HepG2 (cell line): ENCODE data around the gene ARMC8. TPM values are rescaled to one million over a fixed set of nuclear protein-coding genes. Genes with fewer than 3 reads are reported as not detected.

Experiments
- ATAC-seq: fragments of 200-7000 bp; cut with Tn5 transposase; 3 replicates; pipeline ENCODE4 v1.9.1; 2020; ENCODE audit warnings: mild to moderate bottlenecking, moderate library complexity
- BruUV-seq: library from RNA; stranded (reverse); fragments of 400-500 nt; replicated peaks from 2 replicates; lab custom pipeline; 2021; lab: Mats Ljungman, UMichigan
- CTCF ChIA-PET: fragments of 300-600 bp; formaldehyde crosslinking; extraction: SDS; loops from one replicate; lab custom pipeline; 2021; ENCODE audit warnings: low total read pairs, inconsistent platforms, low intra/inter-chr PET ratio; lab: Yijun Ruan, JAX
- POLR2A ChIA-PET: fragments of 350-600 bp; sonication (Branson Sonifier 250); formaldehyde crosslinking; loops from one replicate; lab custom pipeline; 2020; ENCODE audit warnings: antibody characterized with exemption, inconsistent platforms; lab: Yijun Ruan, JAX
- DNase-seq: peaks from one replicate; pipeline ENCODE4 v3.0.0-alpha.2; 2015; ENCODE audit warnings: low spot score
- FAIRE-seq: peaks from 3 replicates; lab custom pipeline; 2011; peaks lifted over from hg19 to GRCh38; lab: Jason Lieb, UNC
- H2AFZ ChIP-seq: one replicate; pipeline ENCODE4 v1.6.1; 2011; ENCODE audit warnings: low read length, inconsistent platforms
- H3K27ac ChIP-seq: fragments of 300-600 bp; 3 replicates; pipeline ENCODE4 v1.8.0; 2011; ENCODE audit warnings: mixed run types, mild to moderate bottlenecking, mixed read lengths, low read length, inconsistent platforms; ENCODE audit not compliant: insufficient read depth; ENCODE audit errors: extremely low read length
- H3K27me3 ChIP-seq, 2 experiments: fragments of 200-600 bp in 1 of 2; 2 replicates in 1 of 2; 3 replicates in 1 of 2; pipeline versions ENCODE4 v1.6.0 to v1.8.0; 2011; ENCODE audit warnings: low read length in 2 of 2, mild to moderate bottlenecking in 2 of 2, moderate library complexity in 2 of 2, inconsistent platforms in 1 of 2; ENCODE audit not compliant: insufficient read depth in 2 of 2, control insufficient read depth in 1 of 2
- H3K36me3 ChIP-seq, 2 experiments: fragments of 200-600 bp in 1 of 2; replicated peaks in 1 of 2; 2 replicates in 1 of 2; 3 replicates in 1 of 2; pipeline versions ENCODE4 v1.5.1 to v1.8.0; 2011; ENCODE audit warnings: low read length in 2 of 2, inconsistent platforms in 1 of 2; ENCODE audit not compliant: insufficient read depth in 2 of 2, control insufficient read depth in 1 of 2
- H3K4me1 ChIP-seq: 2 replicates; pipeline ENCODE4 v1.5.1; 2012; ENCODE audit warnings: low read length, inconsistent platforms; ENCODE audit not compliant: insufficient read depth
- H3K4me2 ChIP-seq: 2 replicates; pipeline ENCODE4 v1.6.0; 2011; ENCODE audit warnings: low read depth, low read length, inconsistent platforms
- H3K4me3 ChIP-seq, 3 experiments: fragments of 200-600 bp in 1 of 3; sonication (generic), shearing (Covaris generic) in 1 of 3; replicated peaks in 1 of 3; 2 replicates each; pipeline ENCODE4 v1.5.1; 2011 to 2016; ENCODE audit warnings: low read length in 3 of 3, inconsistent platforms in 2 of 3, low read depth in 2 of 3, mild to moderate bottlenecking in 2 of 3, control low read depth in 1 of 3, mixed read lengths in 1 of 3; ENCODE audit not compliant: insufficient read depth in 1 of 3
- H3K79me2 ChIP-seq: one replicate; pipeline ENCODE4 v1.6.1; 2011; ENCODE audit warnings: low read length, inconsistent platforms; ENCODE audit not compliant: insufficient read depth
- H3K9ac ChIP-seq: 2 replicates; pipeline ENCODE4 v1.6.0; 2011; ENCODE audit warnings: mild to moderate bottlenecking, low read depth, low read length, inconsistent platforms; ENCODE audit not compliant: insufficient read depth
- H3K9me3 ChIP-seq: 2 replicates; pipeline ENCODE4 v1.5.1; 2012; ENCODE audit warnings: mild to moderate bottlenecking, low read length
- H4K20me1 ChIP-seq: 2 replicates; pipeline ENCODE4 v1.6.0; 2011; ENCODE audit warnings: inconsistent platforms, mild to moderate bottlenecking, low read length, moderate library complexity; ENCODE audit not compliant: insufficient read depth
- CBX2 ChIP-seq, 2 experiments: fragments of 200-600 bp in 1 of 2; sonication (generic); formaldehyde crosslinking in 1 of 2; IDR thresholded peaks; 2 replicates each; pipeline versions ENCODE4 v1.7.0 to v1.8.1; 2018 to 2022; ENCODE audit warnings: low read depth in 2 of 2, low read length in 1 of 2, mild to moderate bottlenecking in 1 of 2, missing genetic modification reagents in 1 of 2
- HNRNPH1 ChIP-seq: fragments of 200-400 bp; formaldehyde crosslinking; optimal IDR thresholded peaks from 2 replicates; pipeline ENCODE3; 2017; ENCODE audit warnings: mild to moderate bottlenecking, low read depth, low read length
- NR2F6 ChIP-seq, 2 experiments: IDR thresholded peaks; 2 replicates each; pipeline ENCODE4 v1.6.1; 2016; ENCODE audit warnings: antibody characterized with exemption in 1 of 2, mild to moderate bottlenecking in 1 of 2
- ZMYM2 ChIP-seq: sonication (generic); formaldehyde crosslinking; IDR thresholded peaks from 2 replicates; pipeline ENCODE4 v1.8.0; 2022; ENCODE audit warnings: mild to moderate bottlenecking, missing genetic modification reagents
- ZNF207 ChIP-seq: fragments of 450-650 bp; IDR thresholded peaks from 2 replicates; pipeline ENCODE4 v1.6.1; 2016; ENCODE audit warnings: antibody characterized with exemption, borderline replicate concordance
- ZNF235 ChIP-seq: sonication (generic); formaldehyde crosslinking; IDR thresholded peaks from 2 replicates; pipeline ENCODE4 v1.8.1; 2023; ENCODE audit warnings: mild to moderate bottlenecking, missing genetic modification reagents, borderline replicate concordance
- ZNF292 ChIP-seq: sonication (generic); formaldehyde crosslinking; IDR thresholded peaks from 2 replicates; pipeline ENCODE4 v1.8.1; 2022; ENCODE audit warnings: mild to moderate bottlenecking, low read depth, missing genetic modification reagents, borderline replicate concordance
- WGBS: methylation state at CpG from one replicate; pipeline ENCODE4 v1.1.6; 2017; ENCODE audit warnings: low lambda C conversion rate; 5-methylcytosine and 5-hydroxymethylcytosine counted together
- in situ Hi-C: cut with HindIII; loops from 2 replicates; pipeline ENCODE4 v1.10.0; 2017; ENCODE audit warnings: low pct_unique_long_range_greater_than_20kb; ENCODE audit not compliant: extremely low pct_ligation_motif_present
- intact Hi-C: fragments of 100-400 bp; cut with micrococcal nuclease; formaldehyde crosslinking; loops from one replicate; pipeline ENCODE4 v1.10.0; 2022; ENCODE audit not compliant: unreplicated experiment
- polyA plus RNA-seq, 8 experiments: library from polyadenylated mRNA; depleted of rRNA in 3 of 8; stranded (reverse) in 7 of 8; unstranded in 1 of 8; fragments of >200 nt; fragmentation: Illumina TruSeq in 4 of 8; extraction: Trizol in 4 of 8; gene quantifications; 2 replicates each; pipeline versions ENCODE4 v1.2.1 to v1.2.3, GENCODE V29; 2011 to 2016; ENCODE audit warnings: low read depth in 4 of 8, missing spikeins in 1 of 8, mixed read lengths in 1 of 8; ENCODE audit not compliant: insufficient read depth in 1 of 8
- total RNA-seq, 5 experiments: library from RNA; depleted of rRNA; stranded (reverse); fragments of >200 nt; fragmentation: Illumina TruSeq; extraction: Trizol; gene quantifications; 2 replicates each; pipeline ENCODE4 v1.2.3, GENCODE V29; 2016; ENCODE audit warnings: low read depth in 1 of 5
- TF ChIP-seq, protein P1 (sequence below): sonication (generic); formaldehyde crosslinking; IDR thresholded peaks from 2 replicates; pipeline ENCODE4 v1.4.0; 2020; ENCODE audit warnings: missing genetic modification reagents, borderline replicate concordance
- TF ChIP-seq, protein P2 (sequence below): sonication (generic); formaldehyde crosslinking; IDR thresholded peaks from 2 replicates; pipeline ENCODE4 v1.5.1; 2020; ENCODE audit warnings: mild to moderate bottlenecking, missing genetic modification reagents, borderline replicate concordance

The ARMC8 gene
- total and polyA plus RNA-seq, 2 of the 13 experiments (the other 11 are each of a cell fraction or from before 2014, with no cell fraction given), result 38.9 to 55.3 TPM

DNA sequence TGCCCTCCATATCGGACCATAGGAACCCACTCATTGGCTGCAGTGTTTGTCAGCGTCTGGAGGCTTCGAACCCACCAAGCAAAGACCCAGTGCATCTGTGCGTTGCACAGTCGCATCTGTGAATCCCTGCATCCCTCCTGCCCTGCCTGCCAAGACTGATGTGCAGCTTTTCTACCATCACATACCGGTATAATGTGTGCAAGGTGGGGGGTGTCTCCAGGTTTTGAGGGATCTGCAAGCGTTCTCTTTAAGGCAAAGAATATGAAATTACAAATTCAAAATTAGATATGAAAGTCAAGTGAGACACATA is 142.8 kb downstream of the ARMC8 start (continued):
- TF ChIP-seq, protein P1, sequence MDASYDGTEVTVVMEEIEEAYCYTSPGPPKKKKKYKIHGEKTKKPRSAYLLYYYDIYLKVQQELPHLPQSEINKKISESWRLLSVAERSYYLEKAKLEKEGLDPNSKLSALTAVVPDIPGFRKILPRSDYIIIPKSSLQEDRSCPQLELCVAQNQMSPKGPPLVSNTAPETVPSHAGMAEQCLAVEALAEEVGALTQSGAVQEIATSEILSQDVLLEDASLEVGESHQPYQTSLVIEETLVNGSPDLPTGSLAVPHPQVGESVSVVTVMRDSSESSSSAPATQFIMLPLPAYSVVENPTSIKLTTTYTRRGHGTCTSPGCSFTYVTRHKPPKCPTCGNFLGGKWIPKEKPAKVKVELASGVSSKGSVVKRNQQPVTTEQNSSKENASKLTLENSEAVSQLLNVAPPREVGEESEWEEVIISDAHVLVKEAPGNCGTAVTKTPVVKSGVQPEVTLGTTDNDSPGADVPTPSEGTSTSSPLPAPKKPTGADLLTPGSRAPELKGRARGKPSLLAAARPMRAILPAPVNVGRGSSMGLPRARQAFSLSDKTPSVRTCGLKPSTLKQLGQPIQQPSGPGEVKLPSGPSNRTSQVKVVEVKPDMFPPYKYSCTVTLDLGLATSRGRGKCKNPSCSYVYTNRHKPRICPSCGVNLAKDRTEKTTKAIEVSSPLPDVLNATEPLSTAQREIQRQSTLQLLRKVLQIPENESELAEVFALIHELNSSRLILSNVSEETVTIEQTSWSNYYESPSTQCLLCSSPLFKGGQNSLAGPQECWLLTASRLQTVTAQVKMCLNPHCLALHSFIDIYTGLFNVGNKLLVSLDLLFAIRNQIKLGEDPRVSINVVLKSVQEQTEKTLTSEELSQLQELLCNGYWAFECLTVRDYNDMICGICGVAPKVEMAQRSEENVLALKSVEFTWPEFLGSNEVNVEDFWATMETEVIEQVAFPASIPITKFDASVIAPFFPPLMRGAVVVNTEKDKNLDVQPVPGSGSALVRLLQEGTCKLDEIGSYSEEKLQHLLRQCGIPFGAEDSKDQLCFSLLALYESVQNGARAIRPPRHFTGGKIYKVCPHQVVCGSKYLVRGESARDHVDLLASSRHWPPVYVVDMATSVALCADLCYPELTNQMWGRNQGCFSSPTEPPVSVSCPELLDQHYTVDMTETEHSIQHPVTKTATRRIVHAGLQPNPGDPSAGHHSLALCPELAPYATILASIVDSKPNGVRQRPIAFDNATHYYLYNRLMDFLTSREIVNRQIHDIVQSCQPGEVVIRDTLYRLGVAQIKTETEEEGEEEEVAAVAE, result no peak
- TF ChIP-seq ZMYM2 (CRISPR knock-in tag) (0 out of 2 replicates have a peak, but pooled peaks have one; percentile 27), ZNF207 (no peak), CBX2 (IDR thresholded peaks at IDR 0.05; ENCODE audit: low read depth, low read length) (no peak), CBX2 (CRISPR knock-in tag; IDR thresholded peaks at IDR 0.05; ENCODE audit: low read depth) (no peak)
- TF ChIP-seq, protein P2, sequence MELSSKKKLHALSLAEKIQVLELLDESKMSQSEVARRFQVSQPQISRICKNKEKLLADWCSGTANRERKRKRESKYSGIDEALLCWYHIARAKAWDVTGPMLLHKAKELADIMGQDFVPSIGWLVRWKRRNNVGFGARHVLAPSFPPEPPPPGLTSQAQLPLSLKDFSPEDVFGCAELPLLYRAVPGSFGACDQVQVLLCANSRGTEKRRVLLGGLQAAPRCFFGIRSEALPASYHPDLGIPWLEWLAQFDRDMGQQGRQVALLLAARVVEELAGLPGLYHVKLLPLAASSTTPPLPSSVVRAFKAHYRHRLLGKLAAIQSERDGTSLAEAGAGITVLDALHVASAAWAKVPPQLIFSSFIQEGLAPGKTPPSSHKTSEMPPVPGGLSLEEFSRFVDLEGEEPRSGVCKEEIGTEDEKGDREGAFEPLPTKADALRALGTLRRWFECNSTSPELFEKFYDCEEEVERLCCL (CRISPR knock-in tag), result no peak

DNA sequence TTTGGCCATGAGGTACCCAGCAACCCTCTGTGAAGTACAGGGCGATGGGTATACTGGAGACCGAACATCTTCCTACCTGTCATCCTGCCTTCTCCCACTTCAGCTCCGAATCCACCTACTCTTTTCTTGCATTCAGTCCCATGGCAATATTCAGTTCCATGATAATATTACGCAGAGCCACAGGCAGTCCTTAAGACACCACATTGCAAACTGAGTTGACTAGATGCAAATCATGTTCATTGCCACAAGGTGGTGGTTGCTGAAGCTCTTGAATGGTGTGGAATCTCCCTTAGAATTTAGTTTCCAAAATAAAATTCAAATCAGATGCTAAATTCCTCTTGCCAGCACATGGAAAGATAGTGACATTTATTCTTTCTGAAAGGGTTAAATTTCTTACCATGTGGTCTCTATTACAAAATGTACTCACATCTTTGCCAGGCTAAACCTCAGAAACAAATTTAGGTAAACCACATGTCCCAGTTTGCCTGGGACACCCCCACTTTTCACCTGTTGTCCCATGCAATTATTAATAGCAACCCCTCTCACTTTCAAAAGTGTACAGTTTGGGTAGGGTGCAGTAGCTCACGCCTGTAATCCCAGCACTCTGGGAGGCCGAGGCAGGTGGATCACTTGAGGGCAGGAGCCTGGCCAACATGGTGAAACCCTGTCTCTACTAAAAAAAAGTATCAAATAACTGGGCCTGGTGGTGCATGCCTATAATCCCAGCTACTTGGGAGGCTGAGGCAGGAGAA is 144.2 kb downstream of the ARMC8 start:
- H3K4me1 ChIP-seq, result peaks cover 14% of the 10 kb centered on the region
- no peak overlapping the region for H3K9ac ChIP-seq
- ATAC-seq (no peak), DNase-seq (no peak), FAIRE-seq (no peak)
- intact Hi-C loops (loop anchor here (5.0 kb wide), 1 partner anchor 66 kb away; no protein-coding TSS in a partner anchor), in situ Hi-C loops (no loop called here)
- H3K36me3 ChIP-seq, result no peaks in the 10 kb centered on the region
- ChIA-PET CTCF (interaction anchor here (2.3 kb wide), 1 partner anchor 86 kb away, joined by 5 read pairs; no protein-coding TSS in a partner anchor), POLR2A (interaction anchor here (0.8 kb wide), 1 partner anchor 18 kb away, joined by 3 read pairs; no protein-coding TSS in a partner anchor)
- no peaks in the 10 kb centered on the region for H3K79me2 ChIP-seq
- no TSS peak for BruUV-seq
- H3K27ac ChIP-seq, result no peak overlapping the region
- H3K27me3 ChIP-seq, result no peaks in the 10 kb centered on the region
- H3K4me2 ChIP-seq, result no peak overlapping the region
- no peak overlapping the region for H3K4me3 ChIP-seq
- H3K9me3 ChIP-seq, result no peaks in the 10 kb centered on the region
- 60% methylated on average over 6 of the region's 6 CpGs for WGBS
- no peaks in the 10 kb centered on the region for H4K20me1 ChIP-seq
- no peak overlapping the region for H2AFZ ChIP-seq
- TF ChIP-seq ZNF235 (no peak), HNRNPH1 (no peak), NR2F6 (IDR thresholded peaks at IDR 0.05) (no peak), NR2F6 (CRISPR knock-in tag; IDR thresholded peaks at IDR 0.05) (no peak), ZNF292 (CRISPR knock-in tag) (no peak)
